ENCODE data around the gene HAGHL. TPM values are rescaled to one million over a fixed set of nuclear protein-coding genes. Genes with fewer than 3 reads are reported as not detected.

HAGHL gene
- total RNA-seq, 4 donors from 2014 or later: 1.0 to 3.4 TPM; not detected in 2

- no peak for TF ChIP-seq POLR2A (IDR thresholded peaks at IDR 0.05)
- TF ChIP-seq, protein P1, sequence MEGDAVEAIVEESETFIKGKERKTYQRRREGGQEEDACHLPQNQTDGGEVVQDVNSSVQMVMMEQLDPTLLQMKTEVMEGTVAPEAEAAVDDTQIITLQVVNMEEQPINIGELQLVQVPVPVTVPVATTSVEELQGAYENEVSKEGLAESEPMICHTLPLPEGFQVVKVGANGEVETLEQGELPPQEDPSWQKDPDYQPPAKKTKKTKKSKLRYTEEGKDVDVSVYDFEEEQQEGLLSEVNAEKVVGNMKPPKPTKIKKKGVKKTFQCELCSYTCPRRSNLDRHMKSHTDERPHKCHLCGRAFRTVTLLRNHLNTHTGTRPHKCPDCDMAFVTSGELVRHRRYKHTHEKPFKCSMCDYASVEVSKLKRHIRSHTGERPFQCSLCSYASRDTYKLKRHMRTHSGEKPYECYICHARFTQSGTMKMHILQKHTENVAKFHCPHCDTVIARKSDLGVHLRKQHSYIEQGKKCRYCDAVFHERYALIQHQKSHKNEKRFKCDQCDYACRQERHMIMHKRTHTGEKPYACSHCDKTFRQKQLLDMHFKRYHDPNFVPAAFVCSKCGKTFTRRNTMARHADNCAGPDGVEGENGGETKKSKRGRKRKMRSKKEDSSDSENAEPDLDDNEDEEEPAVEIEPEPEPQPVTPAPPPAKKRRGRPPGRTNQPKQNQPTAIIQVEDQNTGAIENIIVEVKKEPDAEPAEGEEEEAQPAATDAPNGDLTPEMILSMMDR (IDR thresholded peaks at IDR 0.05): no peak
- Histone ChIP-seq H3K27me3 (no peaks in the 10 kb centered on the region), H3K4me1 (peaks cover 0 to 29% of the 10 kb centered on the region in 2 donors), H3K27ac (no peak overlapping the region), H3K36me3 (no peaks in the 10 kb centered on the region), H3K4me3 (no peak overlapping the region), H3K9me3 (no peaks in the 10 kb centered on the region)
- intact Hi-C loops (cut with DNase I; ENCODE audit: low total_unique reads): no loop called here
- DNase-seq: no peak
Observed at GRCh38 chr16:681746-682427, 45.0 kb upstream of the HAGHL start.

GRCh38 chr16:682493-683395 lies 44.2 kb upstream of the HAGHL start:
- intact Hi-C loops (cut with DNase I; ENCODE audit: low total_unique reads): no loop called here
- Histone ChIP-seq H3K27me3 (no peaks in the 10 kb centered on the region), H3K9me3 (no peaks in the 10 kb centered on the region), H3K4me1 (peaks cover 0 to 29% of the 10 kb centered on the region in 2 donors), H3K27ac (no peak overlapping the region), H3K4me3 (no peak overlapping the region), H3K36me3 (no peaks in the 10 kb centered on the region)
- TF ChIP-seq, protein P1 (IDR thresholded peaks at IDR 0.05): no peak
- TF ChIP-seq POLR2A (IDR thresholded peaks at IDR 0.05): no peak
- no peak for DNase-seq

DNA sequence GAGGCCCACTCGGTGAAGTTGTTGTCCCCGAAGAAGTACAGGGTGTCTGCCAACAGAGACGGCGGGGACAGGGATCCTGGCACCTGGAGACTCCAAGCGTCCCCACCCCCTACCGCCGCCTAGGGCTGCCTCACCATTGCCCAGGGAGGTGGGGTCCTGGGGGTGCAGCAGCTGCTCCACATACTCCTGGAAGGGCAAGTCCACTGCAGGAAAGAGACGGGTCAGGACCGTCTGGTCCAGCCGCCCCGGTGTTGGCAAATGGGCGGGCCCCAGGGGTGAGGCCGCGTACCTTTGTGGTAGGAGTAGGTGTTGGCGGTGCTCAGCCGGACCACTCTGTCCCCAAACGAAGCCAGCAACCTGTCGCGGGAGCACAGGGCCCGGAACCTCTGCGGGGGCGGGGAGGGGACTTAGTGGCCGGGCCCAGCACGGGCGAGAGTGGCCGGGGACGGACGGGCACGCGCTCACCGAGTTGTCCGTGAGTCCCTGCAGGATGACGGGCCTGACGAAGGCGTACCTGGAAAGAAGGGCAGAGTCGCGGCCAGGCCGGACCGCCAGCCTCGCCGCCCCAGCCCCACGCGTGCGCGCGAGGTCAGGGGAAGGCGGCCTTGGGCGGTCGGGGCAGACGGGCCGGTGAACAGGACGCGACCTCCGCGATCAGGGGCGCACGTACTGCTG lies 43.4 kb upstream of the HAGHL start:
- TF ChIP-seq, protein P1 (IDR thresholded peaks at IDR 0.05): no peak
- TF ChIP-seq POLR2A (IDR thresholded peaks at IDR 0.05): no peak
- intact Hi-C loops (cut with DNase I; ENCODE audit: low total_unique reads): no loop called here
- Histone ChIP-seq H3K36me3 (no peaks in the 10 kb centered on the region), H3K27ac (peak overlapping the region; percentile 34 to 70), H3K4me1 (peaks cover 0 to 30% of the 10 kb centered on the region in 2 donors), H3K9me3 (no peaks in the 10 kb centered on the region), H3K4me3 (peak overlapping the region; percentile 46 to 48), H3K27me3 (no peaks in the 10 kb centered on the region)
- peak in 1 of 2 donors; percentile 27 for DNase-seq

GRCh38 chr16:684071-684794 lies 42.7 kb upstream of the HAGHL start, which contains the start of gene JMJD8:
Gene JMJD8, minus strand, starts transcription at chr16:684334. Its CDS starts 15 bp downstream, at chr16:684319.
- peak; percentile 95 to 97 for DNase-seq
- no peaks in the 10 kb centered on the region for H3K36me3 ChIP-seq
- H3K27ac ChIP-seq: peak within 1 kb of the TSS; percentile 34 to 70
- peaks cover 3 to 37% of the 10 kb centered on the region in 2 donors for H3K4me1 ChIP-seq
- H3K4me3 ChIP-seq: peak within 1 kb of the TSS; percentile 46 to 48
- no peaks in the 10 kb centered on the region for H3K9me3 ChIP-seq
- H3K27me3 ChIP-seq: no peaks in the 10 kb centered on the region
- TF ChIP-seq, protein P1 (IDR thresholded peaks at IDR 0.05): peak in 1 of 4 experiments; percentile 30
- peak; percentile 32 to 49 for TF ChIP-seq POLR2A (IDR thresholded peaks at IDR 0.05)
- intact Hi-C loops (cut with DNase I; ENCODE audit: low total_unique reads): no loop called here

Data from uterus (tissue), 4 donors.